NT2/D1 (cell line): ENCODE measurements around the gene GNA15.

Source experiments
- SUZ12 ChIP-seq: IDR thresholded peaks from 2 replicates; pipeline ENCODE4 v1.6.1; 2011; ENCODE audit not compliant: insufficient read length, insufficient read depth; ENCODE audit errors: extremely low read depth
- YY1 ChIP-seq: IDR thresholded peaks from 2 replicates; pipeline ENCODE4 v1.6.1; 2011; ENCODE audit not compliant: insufficient read length, insufficient read depth
- ZNF274 ChIP-seq: IDR thresholded peaks from 2 replicates; pipeline ENCODE4 v1.6.1; 2011; ENCODE audit warnings: mild to moderate bottlenecking, low read depth, low read length

DNA sequence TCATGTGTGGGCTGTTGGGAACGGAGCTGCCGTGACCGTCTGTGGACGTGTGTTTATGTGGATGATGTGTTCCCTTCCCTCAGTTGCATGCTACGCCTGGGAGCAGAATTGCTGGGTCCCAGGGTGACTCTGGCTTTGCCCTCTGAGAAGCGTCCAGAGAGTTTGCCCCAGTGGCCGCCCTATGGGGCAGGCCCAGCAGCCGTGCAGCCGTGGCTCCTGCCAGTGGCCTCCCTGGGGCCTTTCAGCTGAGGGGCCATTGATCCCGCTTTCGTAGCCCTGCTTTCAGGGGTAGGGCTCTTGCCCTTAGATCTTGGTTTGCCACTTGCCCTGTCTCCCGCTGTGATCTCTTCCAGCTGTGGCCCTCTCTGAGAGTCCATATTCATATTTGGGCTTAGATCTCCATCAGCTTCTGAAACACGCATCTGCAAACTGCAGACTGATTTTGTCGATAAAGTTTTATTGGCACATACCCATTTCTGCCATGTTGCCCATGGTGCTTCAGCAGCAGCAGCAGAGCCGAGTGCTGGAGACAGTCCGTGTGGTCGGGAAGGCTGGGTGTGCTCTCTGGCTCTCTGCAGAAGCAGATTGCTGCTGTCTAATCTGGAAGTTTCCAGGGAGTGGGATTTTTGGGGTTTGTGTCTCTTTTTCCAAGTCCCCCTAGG, 24.1 kb upstream of the GNA15 start:
- no peak for TF ChIP-seq SUZ12
- TF ChIP-seq YY1, result no peak
- TF ChIP-seq ZNF274, result no peak
